ENCODE results near the gene PPM1F.
"Not testable (repeated sequence)": the region's sequence is repeated elsewhere in the genome, so short reads cannot be mapped to it uniquely, and the experiment has no call there.

Gene PPM1F

GRCh38 chr22:21881841-21882753 lies 70.6 kb downstream of the PPM1F start:
- no peak for TF ChIP-seq CTCF (IDR thresholded peaks at IDR 0.05; ENCODE audit: low read depth, low read length)
- DNase-seq (ENCODE audit: low read depth, low spot score): no peak
- no peak overlapping the region for H3K4me3 ChIP-seq (ENCODE audit: low read depth, low read length)
- in situ Hi-C loops (cut with HindIII; ENCODE audit: low sequenced_read_pairs): no loop called here

- no peak overlapping the region for H3K4me3 ChIP-seq (ENCODE audit: low read depth, low read length)
- in situ Hi-C loops (cut with HindIII; ENCODE audit: low sequenced_read_pairs): no loop called here
- TF ChIP-seq CTCF (IDR thresholded peaks at IDR 0.05; ENCODE audit: low read depth, low read length): no peak
- DNase-seq (ENCODE audit: low read depth, low spot score): no peak
Measured at GRCh38 chr22:21876486-21877176, 76.0 kb downstream of the PPM1F start.

GRCh38 chr22:21874953-21875352 lies 77.7 kb downstream of the PPM1F start:
- DNase-seq (ENCODE audit: low read depth, low spot score); H3K4me3 ChIP-seq (ENCODE audit: low read depth, low read length); in situ Hi-C loops (cut with HindIII; ENCODE audit: low sequenced_read_pairs): not testable (repeated sequence)

- in situ Hi-C loops (cut with HindIII; ENCODE audit: low sequenced_read_pairs): no loop called here
Measured at GRCh38 chr22:21873619-21874018, 79.0 kb downstream of the PPM1F start.

GRCh38 chr22:21872741-21873140 lies 79.9 kb downstream of the PPM1F start:
- in situ Hi-C loops (cut with HindIII; ENCODE audit: low sequenced_read_pairs); H3K4me3 ChIP-seq (ENCODE audit: low read depth, low read length); DNase-seq (ENCODE audit: low read depth, low spot score): not testable (repeated sequence)

More at GRCh38 chr22:21873619-21874018, 79.0 kb downstream of the PPM1F start:
- DNase-seq (ENCODE audit: low read depth, low spot score): no peak
- H3K4me3 ChIP-seq (ENCODE audit: low read depth, low read length): no peak overlapping the region
- no peak for TF ChIP-seq CTCF (IDR thresholded peaks at IDR 0.05; ENCODE audit: low read depth, low read length)
